SK-N-SH treated with all-trans-retinoic acid at 6 μM for 48 hours (cell line): Measurements from ENCODE around the gene CPPED1.

Experiments
- ARNTL ChIP-seq: fragments of 450-650 bp; formaldehyde crosslinking; IDR thresholded peaks from 2 replicates; pipeline ENCODE4 v1.5.0; 2020; ENCODE audit warnings: low read depth, mild to moderate bottlenecking, moderate library complexity, borderline replicate concordance
- ESRRG ChIP-seq: fragments of 250-450 bp; sonication (Bioruptor Pico); IDR thresholded peaks from 2 replicates; pipeline ENCODE4 v1.6.1; 2021; ENCODE audit warnings: mild to moderate bottlenecking
- PATZ1 ChIP-seq: fragments of 250-450 bp; sonication (Bioruptor Pico); IDR thresholded peaks from 2 replicates; pipeline ENCODE4 v1.8.0; 2020; ENCODE audit warnings: mild to moderate bottlenecking, moderate library complexity, borderline replicate concordance
- ZFP3 ChIP-seq: fragments of 250-450 bp; sonication (Bioruptor Pico); IDR thresholded peaks from 2 replicates; pipeline ENCODE4 v1.5.0; 2020; ENCODE audit warnings: mild to moderate bottlenecking, moderate library complexity

- TF ChIP-seq PATZ1 (CRISPR knock-in tag) (no peak), ARNTL (no peak), ESRRG (CRISPR knock-in tag) (no peak), ZFP3 (no peak)
Measured at GRCh38 chr16:12639044-12639443, 164.6 kb downstream of the CPPED1 start.
